B cell (primary cell): ENCODE results near the gene STK11. TPM values are rescaled to one million over a fixed set of nuclear protein-coding genes. Genes with fewer than 3 reads are reported as not detected.

ENCODE experiments used
- ATAC-seq: fragments of 200-7000 bp; cut with Tn5 transposase; one replicate; pipeline ENCODE4 v1.10.0; 2021; ENCODE audit warnings: low read depth, mild to moderate bottlenecking, moderate number of reproducible peaks, moderate library complexity
- CTCF ChIA-PET: fragments of 350-600 bp; sonication (Branson Sonifier 250); formaldehyde crosslinking; loops from one replicate; lab custom pipeline; 2021; ENCODE audit warnings: antibody characterized with exemption, inconsistent platforms; lab: Charles Lee
- POLR2A ChIA-PET: fragments of 350-600 bp; sonication (Branson Sonifier 250); formaldehyde crosslinking; loops from one replicate; lab custom pipeline; 2021; ENCODE audit warnings: antibody characterized with exemption; lab: Charles Lee
- DNase-seq: peaks from one replicate; pipeline ENCODE4 v3.0.0; 2013
- H2AFZ ChIP-seq: 2 replicates; pipeline ENCODE4 v1.6.1; 2012; ENCODE audit warnings: mild to moderate bottlenecking, low read depth, low read length; ENCODE audit not compliant: insufficient read depth, poor library complexity, severe bottlenecking
- H3K27ac ChIP-seq, 2 donors: 1 replicate in 1 of 2; 2 replicates in 1 of 2; pipeline ENCODE4 v1.5.1; 2012 to 2013; ENCODE audit warnings: low read length in 2 of 2, mild to moderate bottlenecking in 2 of 2, moderate library complexity in 1 of 2
- H3K27me3 ChIP-seq, 4 experiments: fragments of 200-600 bp in 1 of 4; sonication (generic) in 1 of 4; replicated peaks in 1 of 4; 1 replicate in 2 of 4; 2 replicates in 2 of 4; pipeline versions ENCODE4 v1.6.1 to v1.7.0; 2013 to 2016; ENCODE audit warnings: low read length in 3 of 4, mild to moderate bottlenecking in 2 of 4, mixed read lengths in 1 of 4, moderate library complexity in 1 of 4; ENCODE audit not compliant: insufficient read depth in 4 of 4, control insufficient read depth in 3 of 4; ENCODE audit errors: control extremely low read depth in 1 of 4
- H3K36me3 ChIP-seq, 2 experiments: replicated peaks in 1 of 2; 1 replicate in 1 of 2; 2 replicates in 1 of 2; pipeline versions ENCODE4 v1.6.1 to v1.7.1; 2013; ENCODE audit warnings: low read length in 1 of 2; ENCODE audit not compliant: insufficient read depth in 2 of 2, control insufficient read depth in 1 of 2; ENCODE audit errors: control extremely low read depth in 1 of 2, extremely low read depth in 1 of 2
- H3K4me1 ChIP-seq, 2 donors: fragments of 200-600 bp in 1 of 2; sonication (generic) in 1 of 2; 1 replicate in 1 of 2; 2 replicates in 1 of 2; pipeline versions ENCODE4 v1.5.1 to v1.6.1; 2013 to 2017; ENCODE audit warnings: low read length in 2 of 2; ENCODE audit not compliant: control insufficient read depth in 2 of 2, insufficient read depth in 2 of 2
- H3K4me2 ChIP-seq: replicated peaks from 2 replicates; pipeline ENCODE3; 2012; ENCODE audit warnings: mild to moderate bottlenecking, low read depth, low read length; ENCODE audit not compliant: poor library complexity, severe bottlenecking
- H3K4me3 ChIP-seq, 5 experiments: fragments of 200-600 bp in 1 of 5; sonication (generic) in 1 of 5; 1 replicate in 3 of 5; 2 replicates in 2 of 5; pipeline versions ENCODE4 v1.5.1 to v1.7.0; 2011 to 2016; ENCODE audit warnings: low read length in 4 of 5, mild to moderate bottlenecking in 4 of 5, low read depth in 2 of 5, control low read depth in 1 of 5, moderate library complexity in 1 of 5; ENCODE audit not compliant: insufficient read depth in 1 of 5; ENCODE audit errors: control extremely low read depth in 1 of 5, extremely low read depth in 1 of 5
- H3K79me2 ChIP-seq: fragments of 200-600 bp; sonication (generic); one replicate; pipeline ENCODE4 v1.6.0; 2016; ENCODE audit warnings: low read length; ENCODE audit not compliant: control insufficient read depth, insufficient read depth
- H3K9ac ChIP-seq: fragments of 200-600 bp; sonication (generic); 2 replicates; pipeline ENCODE4 v1.6.1; 2017; ENCODE audit warnings: mild to moderate bottlenecking, low read length, moderate library complexity
- H3K9me3 ChIP-seq, 3 donors: one replicate each; pipeline versions ENCODE4 v1.6.1 to v1.7.1; 2013; ENCODE audit warnings: low read length in 2 of 3; ENCODE audit not compliant: control insufficient read depth in 2 of 3, insufficient read depth in 1 of 3; ENCODE audit errors: control extremely low read depth in 1 of 3
- H4K20me1 ChIP-seq: 2 replicates; pipeline ENCODE4 v1.6.0; 2012; ENCODE audit warnings: mild to moderate bottlenecking, low read length; ENCODE audit not compliant: insufficient read depth, control insufficient read depth, poor library complexity, severe bottlenecking
- H3K27ac Mint-ChIP-seq: one replicate; pipeline ENCODE4 v1.8.0; 2021; ENCODE audit warnings: mixed read lengths
- H3K27me3 Mint-ChIP-seq: one replicate; pipeline ENCODE4 v1.8.0; 2021; ENCODE audit warnings: mixed read lengths
- H3K4me1 Mint-ChIP-seq: one replicate; pipeline ENCODE4 v1.8.0; 2021; ENCODE audit warnings: mixed read lengths
- H3K4me3 Mint-ChIP-seq: one replicate; pipeline ENCODE4 v1.8.0; 2021; ENCODE audit warnings: mixed read lengths
- H3K9me3 Mint-ChIP-seq: one replicate; pipeline ENCODE4 v1.8.0; 2022; ENCODE audit warnings: mixed read lengths; ENCODE audit not compliant: insufficient read depth
- CTCF ChIP-seq: fragments of 200-600 bp; IDR thresholded peaks from one replicate; pipeline ENCODE4 v1.8.0; 2022; ENCODE audit warnings: antibody characterized with exemption, mild to moderate bottlenecking
- EZH2 ChIP-seq: IDR thresholded peaks from 2 replicates; pipeline ENCODE4 v1.6.1; 2012; ENCODE audit warnings: borderline replicate concordance, low read depth, mild to moderate bottlenecking, moderate library complexity, low read length; ENCODE audit not compliant: insufficient read depth, poor library complexity, severe bottlenecking
- WGBS: methylation state at CpG from one replicate; pipeline ENCODE4 v1.1.5; 2013; ENCODE audit warnings: missing lambda C conversion rate; ENCODE audit not compliant: insufficient coverage; 5-methylcytosine and 5-hydroxymethylcytosine counted together
- intact Hi-C: fragments of 100-400 bp; cut with micrococcal nuclease; formaldehyde crosslinking; loops from one replicate; pipeline ENCODE4 v1.10.0; 2022
- polyA plus RNA-seq: library from polyadenylated mRNA; depleted of rRNA; stranded (reverse); fragments of >200 nt; gene quantifications from 2 replicates; pipeline ENCODE4 v1.2.3, GENCODE V29; 2012
- total RNA-seq, 2 donors: library from RNA; stranded (reverse); fragments of 120-200 nt in 1 of 2; gene quantifications; 1 replicate in 1 of 2; 2 replicates in 1 of 2; pipeline versions ENCODE4 v1.2.3 to v1.2.4, GENCODE V29; 2013 to 2022

STK11 gene
- total and polyA plus RNA-seq, 2 donors (not counting 1 experiment from before 2014, with no cell fraction given) = 87.9 to 89.9 TPM

GRCh38 chr19:1266916-1267476 lies 61.4 kb downstream of the STK11 start:
- Histone ChIP-seq H3K79me2 (peaks cover 54% of the 10 kb centered on the region), H4K20me1 (peaks cover 46% of the 10 kb centered on the region), H3K9ac (peak overlapping the region; percentile 57), H3K4me3 (peak overlapping the region in 4 of 5 experiments; percentile 48 to 64 (median 58)), H3K4me2 (peak overlapping the region; percentile 83), H3K27me3 (no peaks in the 10 kb centered on the region), H3K36me3 (peaks cover 0 to 21% of the 10 kb centered on the region in 2 experiments), H3K4me1 (peaks cover 79 to 88% of the 10 kb centered on the region in 2 donors), H2AFZ (peak overlapping the region; percentile 48), H3K9me3 (no peaks in the 10 kb centered on the region), H3K27ac (peak overlapping the region; percentile 96 to 99)
- H3K27ac Mint-ChIP-seq = peak overlapping the region; percentile 100
- ChIA-PET POLR2A (interaction anchor here (0.6 to 11.0 kb wide), 15 partner anchors 8 to 785 kb away, joined by 3 to 402 read pairs (median 4); partner anchors contain the start of genes ARHGAP45, ATP5F1D, FAM174C and GPX4), CTCF (interaction anchor here (0.8 to 10.0 kb wide), 17 partner anchors 8 to 237 kb away, joined by 3 to 658 read pairs (median 4); partner anchors contain the start of genes ARHGAP45, ATP5F1D, FAM174C and GPX4)
- peak; percentile 88 for DNase-seq
- intact Hi-C loops = loop anchor here (1.0 to 5.0 kb wide), 3 partner anchors 18 to 165 kb away; partner anchors contain the start of gene GPX4
- H3K4me1 Mint-ChIP-seq = peaks cover 80% of the 10 kb centered on the region
- H3K9me3 Mint-ChIP-seq = no peaks in the 10 kb centered on the region
- TF ChIP-seq EZH2 = no peak
- TF ChIP-seq CTCF = peak; percentile 94
- under 1% methylated on average over 55 of the region's 59 CpGs for WGBS
- ATAC-seq = peak; percentile 4
- H3K4me3 Mint-ChIP-seq = peak overlapping the region; percentile 95
- no peaks in the 10 kb centered on the region for H3K27me3 Mint-ChIP-seq
